AG10803 (cell line): ENCODE data around the gene PSMD10.

ENCODE experiments used
- DNase-seq: peaks from one replicate; pipeline ENCODE4 v3.0.0; 2010; ENCODE audit warnings: low read depth
- H3K4me3 ChIP-seq: 2 replicates; pipeline ENCODE4 v1.5.1; 2011; ENCODE audit warnings: mild to moderate bottlenecking, low read length, control low read depth
- TF ChIP-seq, protein P1 (sequence below): conservative IDR thresholded peaks from 2 replicates; pipeline ENCODE4 v1.5.1; 2011; ENCODE audit warnings: mild to moderate bottlenecking, low read length, control low read depth, inconsistent platforms

Gene PSMD10

GRCh38 chrX:108114541-108114940 lies 23.2 kb upstream of the PSMD10 start:
- no peak for DNase-seq
- no peak overlapping the region for H3K4me3 ChIP-seq
- TF ChIP-seq, protein P1, sequence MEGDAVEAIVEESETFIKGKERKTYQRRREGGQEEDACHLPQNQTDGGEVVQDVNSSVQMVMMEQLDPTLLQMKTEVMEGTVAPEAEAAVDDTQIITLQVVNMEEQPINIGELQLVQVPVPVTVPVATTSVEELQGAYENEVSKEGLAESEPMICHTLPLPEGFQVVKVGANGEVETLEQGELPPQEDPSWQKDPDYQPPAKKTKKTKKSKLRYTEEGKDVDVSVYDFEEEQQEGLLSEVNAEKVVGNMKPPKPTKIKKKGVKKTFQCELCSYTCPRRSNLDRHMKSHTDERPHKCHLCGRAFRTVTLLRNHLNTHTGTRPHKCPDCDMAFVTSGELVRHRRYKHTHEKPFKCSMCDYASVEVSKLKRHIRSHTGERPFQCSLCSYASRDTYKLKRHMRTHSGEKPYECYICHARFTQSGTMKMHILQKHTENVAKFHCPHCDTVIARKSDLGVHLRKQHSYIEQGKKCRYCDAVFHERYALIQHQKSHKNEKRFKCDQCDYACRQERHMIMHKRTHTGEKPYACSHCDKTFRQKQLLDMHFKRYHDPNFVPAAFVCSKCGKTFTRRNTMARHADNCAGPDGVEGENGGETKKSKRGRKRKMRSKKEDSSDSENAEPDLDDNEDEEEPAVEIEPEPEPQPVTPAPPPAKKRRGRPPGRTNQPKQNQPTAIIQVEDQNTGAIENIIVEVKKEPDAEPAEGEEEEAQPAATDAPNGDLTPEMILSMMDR: no peak

DNA sequence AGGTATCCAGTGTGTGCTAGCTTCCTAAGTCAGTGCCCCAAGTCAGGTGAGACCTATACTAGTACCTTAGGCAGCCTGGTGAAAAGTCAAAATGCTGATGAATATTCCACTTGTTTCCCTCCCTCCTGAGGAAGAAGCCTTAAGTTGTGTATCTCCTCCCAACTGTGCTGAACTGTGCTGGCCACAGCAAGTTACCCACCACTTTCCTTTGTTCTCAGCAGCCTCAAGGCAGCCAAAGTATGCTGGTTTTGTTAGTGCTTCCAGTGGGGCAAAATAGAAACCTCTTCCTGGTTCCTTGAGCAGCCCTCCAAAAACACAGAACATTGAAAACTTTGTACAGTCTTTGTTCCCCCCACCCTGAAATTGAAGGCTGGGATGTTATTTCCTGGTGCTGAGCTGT lies 14.1 kb upstream of the PSMD10 start:
- no peak for DNase-seq
- no peak overlapping the region for H3K4me3 ChIP-seq
- TF ChIP-seq, protein P1: no peak

DNA sequence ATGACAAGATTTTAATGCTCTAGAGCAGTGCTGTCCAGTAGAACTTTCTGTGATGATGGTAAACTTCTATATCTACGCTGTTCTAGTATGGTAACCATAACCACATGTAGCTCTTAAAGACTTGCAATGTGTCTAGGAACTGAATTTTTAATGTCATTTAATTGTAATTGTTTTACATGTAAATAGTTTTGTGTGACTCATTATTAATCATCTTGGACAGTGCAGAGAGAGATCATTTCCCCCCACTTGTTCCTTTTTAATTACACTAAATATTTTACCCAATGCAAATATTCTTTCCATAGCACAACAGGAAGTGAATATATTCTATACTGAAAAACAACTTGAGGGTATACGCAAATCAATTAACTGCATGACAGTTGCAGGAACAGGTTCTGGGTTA lies 6.0 kb upstream of the PSMD10 start:
- DNase-seq: no peak
- H3K4me3 ChIP-seq: no peak overlapping the region
- TF ChIP-seq, protein P1: no peak

DNA sequence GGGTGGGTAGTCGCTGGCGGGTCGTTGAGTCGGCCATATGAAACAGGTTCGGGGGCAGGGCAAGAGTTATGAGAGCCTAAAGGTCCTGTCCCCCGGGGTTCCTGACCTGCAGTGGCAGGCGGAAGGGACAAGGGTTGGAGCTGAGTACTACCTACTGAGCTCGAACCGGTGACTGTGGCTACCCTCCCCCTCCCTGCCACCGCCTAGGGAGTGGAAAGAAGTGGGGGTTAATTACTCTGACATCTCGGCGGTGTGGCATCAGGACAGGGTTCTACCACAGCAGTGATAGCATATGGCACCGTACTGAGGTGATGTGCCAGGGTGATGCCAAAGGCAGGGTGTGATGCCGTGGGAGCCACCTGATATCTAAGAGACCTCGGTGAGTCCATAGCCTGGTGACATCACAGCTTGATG lies 543 bp upstream of the PSMD10 start:
- DNase-seq: no peak
- H3K4me3 ChIP-seq: peak overlapping the region; percentile 75

DNA sequence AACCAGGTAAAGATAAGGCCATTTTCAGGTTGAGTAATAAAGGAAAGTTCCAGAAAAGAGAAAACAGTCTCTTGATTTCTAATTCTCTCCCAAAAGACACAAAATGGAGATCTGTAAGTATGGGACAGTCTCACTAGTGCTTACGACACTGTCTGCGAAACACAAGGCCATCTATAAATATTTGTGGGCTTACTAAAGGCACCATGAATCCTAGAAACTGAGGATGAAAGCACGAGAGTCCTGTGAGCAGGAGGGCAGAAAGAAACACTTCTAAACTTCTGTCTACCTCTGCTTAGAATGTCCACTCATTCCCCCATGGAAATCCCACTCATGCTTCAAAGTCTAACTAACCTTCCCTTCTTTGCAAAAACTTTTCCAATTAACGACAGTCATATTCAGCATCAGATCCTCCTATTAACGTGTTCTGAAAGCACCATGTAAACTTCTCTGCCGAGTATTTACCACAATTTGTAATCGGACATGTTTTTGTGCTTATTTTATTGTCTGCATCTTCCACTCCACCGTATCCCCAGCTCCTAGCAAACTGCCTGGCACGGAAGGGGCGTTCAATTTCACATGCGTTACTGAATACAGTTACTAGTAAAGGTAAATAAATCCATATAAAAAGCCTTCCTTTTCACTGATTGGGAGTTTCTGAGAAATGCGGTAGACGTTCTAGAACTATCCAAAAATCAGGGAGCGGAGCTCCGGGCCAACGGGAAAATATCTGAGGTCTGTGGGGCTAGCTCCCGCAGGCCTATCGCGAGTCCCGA lies 665 bp downstream of the PSMD10 start:
- TF ChIP-seq, protein P1: no peak
- peak overlapping the region; percentile 76 for H3K4me3 ChIP-seq
- DNase-seq: peak; percentile 59

More for the DNA sequence above, 543 bp upstream of the PSMD10 start:
- TF ChIP-seq, protein P1: no peak

GRCh38 chrX:108088511-108088910 lies 2.8 kb downstream of the PSMD10 start:
- H3K4me3 ChIP-seq: no peak overlapping the region
- DNase-seq: no peak
- TF ChIP-seq, protein P1: no peak

DNA sequence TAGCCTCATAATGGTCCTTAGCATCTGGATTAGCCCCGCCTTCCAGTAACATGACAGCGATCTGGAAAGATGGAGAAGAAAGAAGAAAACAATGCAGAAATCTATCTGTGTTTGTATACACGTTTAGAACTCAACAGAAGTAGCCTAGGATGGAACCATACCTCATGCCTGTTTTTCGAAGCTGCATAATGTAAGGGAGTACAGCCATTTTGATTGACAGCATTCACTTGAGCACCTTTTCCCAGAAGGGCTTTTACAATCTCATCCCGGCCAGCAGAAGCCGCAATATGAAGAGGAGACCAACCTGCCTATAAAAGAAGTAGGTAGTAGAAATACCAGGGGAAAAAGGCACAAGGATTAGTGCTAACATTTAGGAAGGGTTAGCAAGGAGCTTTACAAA lies 3.5 kb downstream of the PSMD10 start:
- TF ChIP-seq, protein P1: no peak
- H3K4me3 ChIP-seq: no peak overlapping the region
- no peak for DNase-seq
